Posterior vena cava (tissue), 2 donors: ENCODE results near the gene FHIT. TPM values are rescaled to one million over a fixed set of nuclear protein-coding genes. Genes with fewer than 3 reads are reported as not detected.

Experiments
- DNase-seq: peaks from one replicate; pipeline ENCODE4 v3.0.0-alpha.2; 2020; ENCODE audit warnings: low spot score
- intact Hi-C, 2 donors: fragments of 100-400 bp; cut with DNase I; formaldehyde crosslinking; loops; one replicate each; pipeline versions ENCODE4 v1.14.1 to v1.14.2; 2022 to 2023
- total RNA-seq, 2 donors: library from RNA; stranded (reverse); fragmentation: NEBNext Ultra II Directional; extraction: Animal tissue kit (Norgen Biotek cat#: 25700); gene quantifications; one replicate each; pipeline ENCODE4 v1.2.1, GENCODE V29; 2021
- donor health status: DM: yes; HTN: yes; CAD: no.
- donor health status: DM: yes; HTN: yes; CAD: no.

Gene FHIT
- total RNA-seq, 2 donors from 2014 or later, result 6.0 to 9.2 TPM

DNA sequence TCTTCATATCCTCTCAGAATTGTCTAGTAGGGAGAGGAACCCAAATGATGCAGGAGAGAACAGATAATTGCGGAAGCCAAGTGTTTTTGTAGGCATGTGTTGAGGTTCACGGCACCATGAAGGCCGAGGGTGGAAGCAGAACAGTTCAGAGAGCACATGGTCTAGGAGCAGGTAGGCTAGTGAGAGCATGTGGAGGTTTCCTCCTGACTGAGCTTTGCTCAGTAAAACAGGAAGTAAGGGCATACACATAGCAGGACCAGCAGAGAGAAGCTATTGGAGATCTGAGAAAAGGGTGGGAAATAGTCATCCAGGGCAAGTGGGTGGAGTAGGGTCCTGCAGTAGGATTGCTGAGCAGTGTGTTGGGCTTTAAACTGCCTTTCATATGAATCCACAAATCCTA, 491.1 kb downstream of the FHIT start:
- no peak for DNase-seq
- intact Hi-C loops, result no loop called here

DNA sequence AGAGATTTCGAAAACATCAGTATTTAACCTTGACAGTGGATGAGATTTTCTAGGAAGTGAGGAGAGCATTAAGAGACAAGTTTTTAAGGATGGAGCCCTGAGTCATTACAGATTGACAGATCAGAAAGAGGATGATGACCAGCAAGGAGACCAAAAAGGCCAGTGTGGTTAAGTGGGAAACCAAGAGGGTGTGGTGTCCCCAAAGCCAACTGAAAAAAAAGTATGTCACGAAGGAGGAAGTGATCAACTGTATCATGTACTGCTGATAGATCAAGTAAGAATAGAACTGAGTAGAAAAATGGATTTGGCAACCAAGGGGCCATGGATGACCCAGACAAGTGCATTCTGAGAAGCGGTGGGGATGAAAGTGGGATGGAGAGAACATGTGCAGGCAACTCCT, 491.8 kb downstream of the FHIT start:
- DNase-seq, result no peak

DNA sequence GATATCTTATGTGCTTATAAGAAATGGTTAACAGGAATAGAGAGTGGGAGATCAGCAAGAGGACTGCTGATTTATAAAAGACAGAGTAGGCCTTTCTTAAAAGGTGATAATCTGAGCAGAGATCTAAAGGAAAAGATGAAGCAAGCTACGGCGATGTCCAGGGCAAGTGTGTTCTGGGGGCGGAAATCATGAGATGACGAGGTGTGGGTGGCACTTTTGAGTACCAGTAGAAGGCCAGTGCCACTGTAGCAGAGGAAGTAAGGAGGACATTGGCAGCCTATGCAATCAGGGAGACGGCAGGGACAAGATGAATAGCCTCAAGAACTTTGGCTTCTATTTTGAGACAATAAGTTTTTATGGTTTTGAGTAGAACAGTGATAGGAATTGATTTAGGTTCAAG, 492.4 kb downstream of the FHIT start:
- no peak for DNase-seq
- intact Hi-C loops, result no loop called here

More for the DNA sequence above, 491.8 kb downstream of the FHIT start:
- intact Hi-C loops, result no loop called here

- intact Hi-C loops, result no loop called here
- DNase-seq, result no peak
Measured at GRCh38 chr3:60758171-60758570, 493.1 kb downstream of the FHIT start.

- intact Hi-C loops, result no loop called here
- DNase-seq, result no peak
Measured at GRCh38 chr3:60757724-60758123, 493.5 kb downstream of the FHIT start.

- DNase-seq, result no peak
- intact Hi-C loops, result no loop called here
Measured at GRCh38 chr3:60756241-60757030, 494.8 kb downstream of the FHIT start.

- no peak for DNase-seq
- intact Hi-C loops, result no loop called here
Measured at GRCh38 chr3:60755094-60755493, 496.2 kb downstream of the FHIT start.

DNA sequence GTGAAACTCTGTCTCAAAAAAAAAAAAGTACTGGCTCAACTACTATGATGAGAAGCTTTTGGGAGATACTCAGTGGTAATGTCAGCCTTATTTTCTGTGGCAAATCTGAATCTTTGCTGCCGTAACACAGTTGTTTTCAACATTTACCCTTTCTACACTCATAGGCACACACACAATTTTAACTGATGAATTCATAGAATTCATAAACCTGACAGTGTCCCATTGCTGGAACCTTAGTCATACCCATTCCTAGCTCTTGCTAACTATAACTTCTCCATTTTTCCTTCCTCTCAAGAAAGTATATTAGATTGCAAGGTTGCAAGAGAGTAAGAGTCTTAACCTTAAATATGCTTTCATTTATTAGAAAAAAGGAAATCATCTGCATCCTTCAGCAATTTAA, 496.6 kb downstream of the FHIT start:
- no peak for DNase-seq
- intact Hi-C loops, result no loop called here

DNA sequence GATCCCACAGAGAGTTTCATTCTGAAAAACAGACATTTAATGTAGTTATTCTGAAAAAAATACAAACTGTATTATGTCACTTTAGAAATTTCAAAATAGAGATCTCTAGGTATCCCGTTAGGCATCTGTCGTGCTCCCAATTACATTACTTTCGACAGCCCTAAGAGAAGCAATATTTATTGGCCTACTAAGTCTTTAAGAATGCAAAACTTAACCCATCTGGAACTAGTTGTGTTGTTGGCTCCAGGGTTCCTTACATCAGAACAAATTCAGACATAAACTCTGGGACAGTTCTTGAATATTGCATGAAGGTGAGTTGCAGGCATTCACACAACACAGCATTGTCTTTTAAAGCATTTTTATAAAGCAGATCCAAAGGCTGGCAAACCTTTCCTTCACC, 498.4 kb downstream of the FHIT start:
- intact Hi-C loops, result no loop called here
- DNase-seq, result no peak

- intact Hi-C loops, result loop anchor here in 1 of 2 donors (10.0 kb wide), 1 partner anchor 1012 kb away; no protein-coding TSS in a partner anchor
- DNase-seq, result no peak
Measured at GRCh38 chr3:60746695-60747416, 504.4 kb downstream of the FHIT start.

DNA sequence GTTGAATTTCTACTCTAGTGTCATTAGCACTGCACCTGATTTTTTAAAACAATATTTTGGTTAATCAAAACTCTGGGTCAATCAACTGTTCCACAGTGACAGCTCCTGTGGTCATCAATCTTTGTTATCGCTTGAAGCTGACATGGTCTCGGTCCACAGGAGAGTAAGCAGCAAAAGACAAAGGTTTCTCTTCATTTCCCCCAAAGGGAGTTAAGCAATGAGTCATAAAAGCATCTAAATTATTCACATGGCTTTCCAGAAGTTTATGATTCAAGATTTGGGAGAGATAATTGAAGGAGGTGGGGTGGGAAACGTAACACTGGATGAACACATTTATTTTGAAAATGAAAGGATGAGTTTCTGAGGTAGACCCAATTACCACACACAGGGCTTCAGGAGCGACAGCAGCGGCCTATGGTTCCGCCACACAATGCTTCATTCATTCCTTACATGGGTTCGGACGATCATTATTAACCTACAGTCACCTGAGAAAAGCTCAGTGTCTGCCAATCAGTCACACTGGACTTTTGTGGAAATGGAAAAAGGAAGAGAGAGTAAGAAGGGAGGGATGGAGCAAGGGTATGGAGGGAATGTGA, 505.1 kb downstream of the FHIT start:
- no peak for DNase-seq
- intact Hi-C loops, result loop anchor here in 1 of 2 donors (10.0 kb wide), 1 partner anchor 1011 kb away; no protein-coding TSS in a partner anchor

GRCh38 chr3:60743631-60744164, 507.6 kb downstream of the FHIT start:
- DNase-seq, result no peak
- intact Hi-C loops, result loop anchor here in 1 of 2 donors (10.0 kb wide), 1 partner anchor 1009 kb away; no protein-coding TSS in a partner anchor

DNA sequence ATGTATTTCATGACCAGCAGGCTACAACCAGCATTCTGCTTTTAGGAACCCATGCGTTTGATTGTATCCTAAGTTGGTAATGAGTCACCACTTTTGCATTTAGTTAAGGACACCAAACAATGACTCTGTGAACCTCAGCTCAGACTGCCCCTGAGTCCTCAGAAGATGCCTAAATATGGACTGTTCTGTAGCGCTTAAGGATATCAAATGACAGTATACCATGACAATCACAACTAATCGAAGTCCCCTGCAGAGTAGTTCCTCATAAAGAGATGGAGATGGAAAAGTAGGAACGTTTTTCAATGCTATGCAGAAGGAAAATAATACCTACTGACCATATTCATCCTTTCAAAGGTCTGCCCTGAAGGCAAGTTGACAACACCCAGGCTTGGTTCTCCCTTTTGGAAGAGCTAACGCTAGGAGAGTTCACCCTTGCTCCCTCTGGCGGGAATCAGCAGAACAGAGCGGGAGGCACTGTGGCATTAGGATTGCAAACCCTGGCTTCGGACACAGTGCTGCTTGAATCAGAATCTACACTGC, 508.6 kb downstream of the FHIT start:
- intact Hi-C loops, result loop anchor here in 1 of 2 donors (10.0 kb wide), 1 partner anchor 1008 kb away; no protein-coding TSS in a partner anchor

GRCh38 chr3:60737633-60738399, 513.4 kb downstream of the FHIT start:
- DNase-seq, result no peak
- intact Hi-C loops, result no loop called here

More for the DNA sequence above, 508.6 kb downstream of the FHIT start:
- no peak for DNase-seq

DNA sequence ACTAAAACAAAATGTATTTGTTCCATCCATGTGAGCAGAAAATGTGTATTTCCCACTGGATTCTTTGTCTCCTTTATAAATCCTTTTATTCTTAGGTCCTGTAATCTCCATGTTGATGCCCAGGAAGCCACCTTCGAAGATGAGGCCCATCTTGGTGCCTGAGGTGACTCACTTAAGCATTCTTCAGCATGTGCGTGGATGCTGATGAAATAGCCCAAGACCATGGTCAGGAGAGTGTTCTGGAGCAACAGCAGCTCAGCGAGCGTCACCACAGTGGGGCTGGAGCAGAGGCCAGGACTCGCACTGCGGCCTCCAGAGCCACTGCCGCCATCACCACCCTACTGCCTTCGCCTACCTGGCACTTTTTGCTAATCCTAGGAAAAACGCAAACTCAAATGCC, 520.9 kb downstream of the FHIT start:
- intact Hi-C loops, result no loop called here
- DNase-seq, result no peak

DNA sequence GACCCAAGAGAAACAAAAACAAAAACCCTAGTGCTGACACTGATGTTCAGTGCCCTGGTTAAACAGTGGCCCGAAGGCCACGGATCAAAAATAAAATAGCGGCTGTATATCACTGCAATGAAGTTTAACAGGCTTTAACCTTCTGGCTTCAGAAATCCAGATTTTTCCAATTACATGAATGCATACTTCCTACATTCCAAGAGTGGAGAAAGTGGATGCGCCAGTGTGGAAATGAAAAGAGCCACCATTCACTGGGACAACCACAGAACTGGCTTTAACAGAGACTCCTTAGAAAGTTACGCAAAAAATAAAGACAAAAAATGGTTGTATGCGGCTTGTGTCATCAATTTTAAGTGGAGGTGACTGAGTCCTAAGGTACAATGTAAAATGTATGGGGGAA, 522.2 kb downstream of the FHIT start:
- DNase-seq, result no peak
- intact Hi-C loops, result no loop called here

- intact Hi-C loops, result no loop called here
- DNase-seq, result no peak
Measured at GRCh38 chr3:60728006-60728405, 523.2 kb downstream of the FHIT start.

GRCh38 chr3:60720736-60721135, 530.5 kb downstream of the FHIT start:
- DNase-seq, result no peak
- intact Hi-C loops, result no loop called here

DNA sequence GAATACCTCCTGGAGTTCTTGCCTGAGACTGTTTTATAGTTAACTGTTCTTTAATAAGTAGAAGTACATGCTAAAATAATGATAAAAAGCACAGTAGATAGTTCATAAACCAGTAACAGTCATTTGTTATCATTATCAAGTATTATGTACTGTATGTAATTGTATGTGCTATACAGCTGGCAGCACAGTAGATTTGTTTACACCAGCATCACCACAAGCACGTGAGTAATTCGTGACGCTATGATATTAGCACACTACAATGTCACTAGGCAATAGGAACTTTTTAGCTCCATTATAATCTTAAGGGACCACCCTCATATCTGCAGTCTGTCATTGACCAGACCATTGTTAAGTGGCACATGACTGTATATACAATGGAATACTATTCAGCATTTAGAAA, 534.7 kb downstream of the FHIT start:
- intact Hi-C loops, result no loop called here

More for the DNA sequence above, 534.7 kb downstream of the FHIT start:
- DNase-seq, result no peak
